Measurements from ENCODE around the gene ZNF536.
"Not testable (repeated sequence)": the region's sequence is repeated elsewhere in the genome, so short reads cannot be mapped to it uniquely, and the experiment has no call there.

ZNF536 gene

DNA sequence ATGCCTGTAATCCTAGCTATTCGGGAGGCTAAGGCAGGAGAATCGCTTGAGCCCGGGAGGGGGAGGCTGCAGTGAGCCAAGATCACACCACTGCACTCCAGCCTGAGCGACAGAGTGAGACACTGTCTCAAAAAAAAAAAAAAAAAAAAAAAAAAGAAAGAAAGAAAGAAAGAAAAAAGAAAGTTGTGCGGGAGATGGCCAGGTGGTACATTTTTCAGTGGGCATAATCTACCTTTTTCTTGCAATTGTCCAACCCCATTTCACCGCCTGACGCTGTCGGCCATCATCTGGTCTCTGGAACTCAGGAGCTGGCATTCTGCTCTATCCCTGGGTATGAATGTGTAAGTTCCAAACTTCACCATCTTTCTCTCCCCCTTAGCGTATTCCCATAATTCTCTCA is 73.9 kb downstream of the ZNF536 start:
- DNase-seq (ENCODE audit: low read depth in 2 of 2) = not testable (repeated sequence)

DNA sequence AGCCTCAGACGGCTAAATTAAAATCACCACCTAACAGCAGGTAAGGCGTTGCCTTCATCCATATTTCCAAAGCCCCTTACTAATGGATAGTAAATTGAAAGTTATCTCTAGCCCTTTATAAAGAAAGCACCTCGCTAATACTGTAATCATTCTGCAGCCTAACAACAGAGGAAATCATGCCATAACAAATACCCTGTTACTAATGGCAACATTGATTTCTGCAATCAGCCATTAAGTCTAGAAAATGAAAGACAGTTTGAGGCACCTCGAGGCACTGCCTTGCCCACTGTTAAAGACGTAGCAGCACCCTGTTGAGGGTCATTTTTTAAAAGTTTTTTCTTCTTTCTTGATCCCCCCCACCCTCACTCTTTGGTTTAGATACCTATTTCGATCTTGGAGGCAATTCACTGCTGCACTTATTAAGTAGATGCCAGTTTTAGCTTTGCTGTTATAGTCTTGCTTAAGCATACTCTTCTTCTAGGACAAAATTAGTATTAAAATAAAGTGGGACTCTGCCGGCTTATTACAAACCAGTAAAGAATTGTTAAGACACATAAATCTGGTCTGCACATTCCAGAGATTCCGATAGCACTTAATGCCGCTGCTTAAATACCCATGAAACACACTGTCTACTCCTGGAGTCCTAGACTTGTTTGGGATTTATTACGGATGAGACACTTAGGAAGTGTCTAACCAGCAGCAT is 74.8 kb downstream of the ZNF536 start:
- no peak for DNase-seq (ENCODE audit: low read depth in 2 of 2)

GRCh38 chr19:30447553-30447870 is 75.3 kb downstream of the ZNF536 start:
- no peak for DNase-seq (ENCODE audit: low read depth in 2 of 2)

DNA sequence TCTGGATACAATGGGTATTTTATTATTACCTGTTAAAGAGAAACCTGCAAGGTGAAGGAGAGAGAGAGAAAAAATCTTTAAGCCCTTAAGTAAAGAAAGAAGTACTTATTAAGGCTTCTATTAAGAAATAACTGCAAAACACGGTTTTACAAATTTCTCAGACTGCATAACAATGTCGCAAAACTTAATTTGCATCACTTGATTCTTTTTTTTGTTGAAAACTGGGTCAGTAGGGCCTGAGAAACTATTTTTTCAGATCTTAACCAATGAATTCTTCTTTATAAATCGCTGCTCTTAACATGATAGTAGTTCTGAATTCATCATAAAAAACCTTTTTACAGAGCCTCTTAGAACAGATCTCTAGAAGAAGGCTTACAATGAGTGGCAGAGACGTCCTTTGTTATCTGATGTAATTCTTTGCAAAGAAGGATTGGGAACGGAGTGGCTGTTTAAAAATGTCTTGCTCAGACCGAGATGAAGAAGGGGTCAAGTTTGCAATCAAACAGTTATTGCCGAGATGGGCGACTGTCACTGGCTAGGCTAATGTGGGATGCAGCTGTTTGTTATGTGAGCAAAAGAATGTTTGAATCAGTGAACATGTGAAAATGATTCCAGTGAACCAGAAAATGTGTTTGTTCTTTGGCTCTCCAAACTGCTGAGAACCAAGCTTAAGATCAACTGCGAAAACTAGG is 76.3 kb downstream of the ZNF536 start:
- DNase-seq (ENCODE audit: low read depth in 2 of 2) = no peak

DNA sequence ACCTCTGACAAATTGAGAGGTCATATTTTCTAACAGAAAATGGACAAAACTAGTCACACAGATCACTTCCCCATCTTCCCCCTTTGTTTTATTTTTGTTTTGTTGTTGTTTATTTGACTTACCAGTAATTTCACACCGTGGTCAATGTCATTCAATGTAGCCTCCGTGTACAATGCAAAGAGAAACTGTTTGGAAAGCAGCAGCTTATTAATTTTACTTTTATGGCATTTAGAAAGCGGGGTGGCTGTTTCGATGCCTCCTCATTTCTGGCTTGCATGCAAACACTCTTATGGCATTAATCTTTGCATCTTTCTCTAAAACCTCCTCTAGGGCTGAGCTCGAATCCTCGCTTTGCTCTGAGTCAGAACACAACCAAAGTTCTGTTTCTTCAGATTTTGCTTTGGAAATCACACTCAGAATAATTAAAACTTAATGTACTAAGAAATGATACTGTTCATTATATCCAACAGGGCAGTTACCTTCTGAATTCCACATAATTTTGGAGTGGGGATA is 77.0 kb downstream of the ZNF536 start:
- DNase-seq (ENCODE audit: low read depth in 2 of 2) = no peak

GRCh38 chr19:30449673-30450072 is 77.5 kb downstream of the ZNF536 start:
- DNase-seq (ENCODE audit: low read depth in 2 of 2) = no peak

GRCh38 chr19:30450100-30450499 is 77.9 kb downstream of the ZNF536 start:
- DNase-seq (ENCODE audit: low read depth in 2 of 2) = no peak

- no peak for DNase-seq (ENCODE audit: low read depth in 2 of 2)
Observed at GRCh38 chr19:30450835-30451321, 78.7 kb downstream of the ZNF536 start.

- DNase-seq (ENCODE audit: low read depth in 2 of 2) = no peak
Observed at GRCh38 chr19:30452931-30453330, 80.7 kb downstream of the ZNF536 start.

GRCh38 chr19:30453743-30454142 is 81.6 kb downstream of the ZNF536 start:
- DNase-seq (ENCODE audit: low read depth in 2 of 2) = no peak

DNA sequence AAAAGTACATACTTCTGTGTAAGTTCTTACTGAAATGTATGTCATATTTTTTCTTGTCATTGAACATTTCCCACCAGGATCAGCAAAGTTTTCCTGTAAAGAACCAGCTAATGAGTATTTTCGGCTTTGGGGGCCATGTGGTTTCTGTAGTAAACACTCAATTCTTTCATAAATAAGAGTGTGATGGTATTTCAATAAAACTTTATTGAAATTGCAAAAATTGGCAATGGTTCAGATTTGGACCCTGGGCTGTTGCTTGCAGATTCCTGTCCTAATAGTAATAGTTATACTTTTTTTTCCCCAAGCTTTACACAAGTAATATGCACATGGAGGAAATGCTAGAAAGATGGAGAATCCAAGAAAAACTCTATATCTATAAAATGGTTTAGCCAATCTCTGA is 83.7 kb downstream of the ZNF536 start:
- DNase-seq (ENCODE audit: low read depth in 2 of 2) = no peak

DNA sequence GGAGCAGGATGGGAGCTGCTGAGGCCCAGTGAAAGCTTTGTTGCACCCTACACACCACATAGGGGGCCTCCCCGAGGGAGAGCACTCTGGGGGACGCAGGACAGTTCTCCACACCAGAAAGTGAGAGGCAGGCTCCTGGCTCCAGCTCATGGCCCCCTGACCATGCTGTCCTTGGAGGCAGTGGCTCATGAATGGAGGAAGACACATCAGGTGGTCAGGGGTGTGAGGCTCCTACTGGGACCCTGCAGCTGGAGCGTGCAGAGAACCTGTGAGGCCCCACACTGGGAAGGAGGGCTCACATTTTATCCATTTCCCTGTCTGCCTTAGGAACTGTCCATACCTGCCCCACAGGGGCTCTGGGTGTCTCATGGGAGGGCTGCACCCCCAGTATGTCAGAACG is 85.3 kb downstream of the ZNF536 start:
- no peak for DNase-seq (ENCODE audit: low read depth in 2 of 2)

- DNase-seq (ENCODE audit: low read depth in 2 of 2) = no peak
Observed at GRCh38 chr19:30459859-30460258, 87.7 kb downstream of the ZNF536 start.

DNA sequence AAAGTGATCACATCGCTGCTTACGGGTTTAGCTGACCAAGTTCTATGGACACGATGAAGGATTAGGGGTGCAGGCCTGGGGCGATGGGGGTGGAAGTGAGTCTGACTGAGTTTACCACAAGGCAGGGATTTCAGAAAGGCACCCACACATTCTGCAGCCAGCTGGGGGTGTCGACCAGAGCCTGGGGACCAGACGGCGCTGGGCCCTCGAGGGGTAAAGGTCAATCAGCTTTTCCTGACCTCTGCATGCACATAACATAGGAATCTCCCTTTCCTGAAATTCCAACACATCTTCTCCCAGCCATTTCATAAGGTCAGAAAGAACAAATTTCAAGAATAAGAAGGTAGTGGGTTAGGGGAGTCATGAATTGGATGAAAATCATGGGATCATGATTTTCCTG is 92.0 kb downstream of the ZNF536 start:
- DNase-seq (ENCODE audit: low read depth in 2 of 2) = no peak

DNA sequence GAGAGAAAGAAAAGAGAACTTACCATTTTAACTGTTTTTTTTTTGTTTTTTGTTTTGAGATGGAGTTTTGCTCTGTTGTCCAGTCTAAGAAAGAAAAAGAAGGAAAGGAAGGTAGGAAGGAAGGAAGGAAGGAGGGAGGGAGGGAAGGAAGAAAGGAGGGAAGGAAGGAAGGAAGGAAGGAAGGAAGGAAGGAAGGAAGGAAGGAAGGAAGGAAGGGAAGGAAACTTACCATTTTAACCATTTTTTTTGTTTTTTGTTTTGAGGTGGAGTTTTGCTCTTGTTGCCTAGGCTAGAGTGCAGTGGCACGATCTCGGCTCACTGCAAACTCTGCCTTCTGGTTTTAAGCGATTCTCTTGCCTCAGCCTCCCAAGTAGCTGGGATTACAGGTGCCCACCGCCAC is 94.4 kb downstream of the ZNF536 start:
- not testable (repeated sequence) for DNase-seq (ENCODE audit: low read depth in 2 of 2)

GRCh38 chr19:30467239-30467638 is 95.1 kb downstream of the ZNF536 start:
- DNase-seq (ENCODE audit: low read depth in 2 of 2) = no peak

- DNase-seq (ENCODE audit: low read depth in 2 of 2) = no peak
Observed at GRCh38 chr19:30469774-30470173, 97.6 kb downstream of the ZNF536 start.

DNA sequence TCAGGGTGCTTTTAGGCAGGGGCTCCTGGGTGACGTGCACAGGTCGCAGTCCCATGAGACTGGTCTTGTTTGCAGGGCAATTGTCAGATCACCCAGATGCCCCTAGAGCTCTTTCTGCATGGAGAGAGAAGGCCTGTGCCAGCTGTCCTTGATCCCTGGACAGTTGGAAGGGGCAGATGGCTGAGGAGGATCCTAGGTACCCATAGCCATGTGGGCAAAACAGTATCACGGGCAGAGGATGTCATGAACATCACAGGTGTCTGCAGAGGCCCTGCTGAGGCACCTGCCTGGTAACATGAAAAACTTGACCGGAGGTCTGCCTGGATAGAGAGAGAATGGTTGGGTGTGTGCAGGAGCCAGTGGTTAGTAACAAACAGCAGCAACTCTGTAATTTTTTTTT is 99.3 kb downstream of the ZNF536 start:
- no peak for DNase-seq (ENCODE audit: low read depth in 2 of 2)

DNA sequence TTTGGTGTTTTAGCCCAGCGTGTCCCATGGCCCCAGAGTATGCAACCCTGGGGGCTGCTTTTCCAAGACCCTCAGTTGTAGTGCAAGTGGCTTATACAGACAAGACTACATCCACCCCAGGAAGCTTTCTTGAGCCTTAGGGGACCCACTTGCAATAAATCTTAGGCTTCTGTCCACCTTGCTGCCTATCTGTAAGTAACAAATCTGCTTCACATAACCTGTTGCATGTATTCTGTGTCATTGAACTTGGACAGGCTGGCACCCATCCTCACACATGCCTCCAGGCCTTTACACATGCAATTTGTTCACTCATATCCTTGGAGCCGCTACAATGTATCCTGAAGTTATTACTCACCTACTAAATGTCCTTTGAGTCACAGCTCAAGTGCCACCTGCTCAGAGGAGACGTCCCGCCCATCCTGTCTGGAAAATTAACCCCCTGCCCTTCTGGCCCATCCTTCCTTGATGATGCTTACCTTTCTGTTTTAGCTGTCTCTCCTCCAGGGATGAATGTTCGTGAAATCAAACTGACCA is 101.2 kb downstream of the ZNF536 start:
- DNase-seq (ENCODE audit: low read depth in 2 of 2) = no peak

DNA sequence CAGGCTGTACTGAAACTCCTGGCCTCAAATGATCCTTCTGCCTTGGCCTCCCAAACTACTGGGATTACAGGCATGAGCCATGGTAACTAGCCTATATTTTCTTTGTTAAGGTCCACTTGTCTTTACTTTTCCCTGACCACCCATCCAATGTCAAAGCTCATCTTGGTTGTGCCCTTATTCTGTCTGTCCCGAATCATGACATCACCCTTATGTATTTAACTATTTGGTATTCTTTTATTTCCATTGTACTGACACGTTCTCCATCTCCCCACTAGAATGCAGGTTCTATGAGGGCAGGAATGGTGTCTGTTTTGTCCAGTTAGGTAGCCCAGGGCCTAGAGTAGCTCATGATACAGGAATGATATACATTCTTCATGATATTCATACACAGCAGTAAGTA is 104.8 kb downstream of the ZNF536 start:
- no peak for DNase-seq (ENCODE audit: low read depth in 2 of 2)

DNA sequence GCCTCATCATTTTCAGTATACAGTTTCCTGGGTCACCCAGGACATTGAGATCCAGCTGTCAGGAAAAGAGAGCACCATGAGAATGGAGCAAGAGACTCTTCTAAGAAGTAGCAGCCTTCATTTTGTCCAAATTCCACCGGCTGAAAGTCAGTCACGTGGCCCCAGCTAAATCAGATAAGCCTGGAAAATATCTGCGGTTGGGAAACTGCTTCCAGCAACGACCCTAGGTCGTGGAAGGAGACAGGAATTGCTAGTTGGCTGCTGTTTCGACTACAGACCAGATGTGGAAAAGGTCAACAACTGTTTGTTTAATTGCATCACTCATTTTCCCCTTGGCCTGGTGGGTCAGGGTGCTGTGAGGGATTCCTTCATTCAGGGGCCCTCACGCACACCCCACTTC is 107.0 kb downstream of the ZNF536 start:
- no peak for DNase-seq (ENCODE audit: low read depth in 2 of 2)

DNA sequence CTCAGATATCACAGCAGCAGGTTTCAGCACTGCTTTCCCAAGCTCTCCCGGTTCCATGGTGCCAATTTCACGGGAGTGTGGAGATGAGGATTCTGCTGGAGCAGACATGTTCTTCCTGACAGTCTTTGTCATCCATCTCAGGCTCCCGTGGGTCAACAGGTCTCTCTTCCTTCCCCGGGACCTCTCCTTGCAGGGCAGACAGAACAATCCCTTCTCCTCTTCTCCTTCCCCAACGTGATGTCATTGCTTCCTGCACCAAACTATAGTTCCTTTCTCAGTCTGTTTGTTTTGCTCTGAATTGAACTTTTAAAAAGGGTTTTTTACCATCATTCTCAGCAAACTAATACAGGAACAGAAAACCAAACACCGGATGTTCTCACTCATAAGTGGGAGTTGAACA is 107.9 kb downstream of the ZNF536 start:
- DNase-seq (ENCODE audit: low read depth in 2 of 2) = no peak

DNA sequence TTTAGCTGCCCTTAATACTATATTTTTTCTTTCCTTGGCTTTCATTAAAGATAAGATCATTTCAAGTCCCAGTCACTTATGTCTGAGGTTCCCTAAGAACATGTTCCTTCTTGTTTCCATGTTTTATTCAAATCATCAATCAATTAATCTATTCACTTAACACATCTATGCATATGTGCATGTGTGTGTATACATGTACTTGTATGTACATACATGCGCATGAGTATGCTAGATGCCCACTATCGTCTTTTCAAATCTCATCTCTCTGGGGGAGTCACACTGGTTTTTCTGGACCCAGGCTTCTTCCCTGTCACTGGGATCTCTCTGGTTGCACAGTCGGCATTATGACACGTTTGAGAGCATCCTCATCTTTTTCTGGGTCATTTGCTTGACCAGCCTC is 108.9 kb downstream of the ZNF536 start:
- no peak for DNase-seq (ENCODE audit: low read depth in 2 of 2)

Data from activated CD8-positive, alpha-beta memory T cell treated with anti-CD3 and anti-CD28 coated beads for 4 hours (primary cell).